HG03565 (cell line): Measurements from ENCODE around the gene PRKD2.
"Not testable (repeated sequence)": the region's sequence is repeated elsewhere in the genome, so short reads cannot be mapped to it uniquely, and the experiment has no call there.

ENCODE experiments used
- ATAC-seq: cut with Tn5 transposase; IDR thresholded peaks from one replicate; pipeline ENCODE4 v1.9.1; 2021; ENCODE audit warnings: mild to moderate bottlenecking, moderate library complexity; ENCODE audit not compliant: unreplicated experiment

The PRKD2 gene

GRCh38 chr19:46717034-46717715, at the start of gene PRKD2:
Gene PRKD2, minus strand, starts transcription at chr19:46717114. Its CDS starts 744 bp downstream, at chr19:46716370.
- ATAC-seq: peak; percentile 30

- no peak for ATAC-seq
These were observed 47.9 kb upstream of the PRKD2 start for GRCh38 chr19:46764817-46765291.

GRCh38 chr19:46762245-46762890, 45.5 kb upstream of the PRKD2 start:
- no peak for ATAC-seq

GRCh38 chr19:46761418-46761831, 44.5 kb upstream of the PRKD2 start:
- no peak for ATAC-seq

- not testable (repeated sequence) for ATAC-seq
These were observed 44.0 kb upstream of the PRKD2 start for GRCh38 chr19:46760897-46761296.

- ATAC-seq: no peak
These were observed 43.4 kb upstream of the PRKD2 start for GRCh38 chr19:46760363-46760762.

- no peak for ATAC-seq
These were observed 43.0 kb upstream of the PRKD2 start for GRCh38 chr19:46759817-46760333.

GRCh38 chr19:46759206-46759605, 42.3 kb upstream of the PRKD2 start:
- ATAC-seq: no peak

GRCh38 chr19:46756544-46756888, 39.6 kb upstream of the PRKD2 start:
- ATAC-seq: no peak

- no peak for ATAC-seq
These were observed 39.1 kb upstream of the PRKD2 start for GRCh38 chr19:46755853-46756543.

GRCh38 chr19:46755077-46755852, 38.4 kb upstream of the PRKD2 start:
- no peak for ATAC-seq

- no peak for ATAC-seq
These were observed 36.7 kb upstream of the PRKD2 start for GRCh38 chr19:46753420-46754155.

- no peak for ATAC-seq
These were observed 31.6 kb upstream of the PRKD2 start for GRCh38 chr19:46748325-46749109.

GRCh38 chr19:46746281-46747057, 29.6 kb upstream of the PRKD2 start, which contains the start of gene STRN4:
Gene STRN4, minus strand, starts transcription at chr19:46746450. Its CDS starts 20 bp downstream, at chr19:46746430.
- ATAC-seq: no peak

GRCh38 chr19:46745521-46746280, 28.8 kb upstream of the PRKD2 start, which contains the start of gene FKRP:
Gene FKRP, plus strand, starts transcription at chr19:46746057. Its CDS starts 9,394 bp downstream, at chr19:46755451.
- no peak for ATAC-seq

GRCh38 chr19:46745030-46745429, 28.1 kb upstream of the PRKD2 start:
- no peak for ATAC-seq

GRCh38 chr19:46744005-46744691, 27.2 kb upstream of the PRKD2 start:
- no peak for ATAC-seq
